ENCODE measurements around the gene TMOD1. TPM values are rescaled to one million over a fixed set of nuclear protein-coding genes. Genes with fewer than 3 reads are reported as not detected.

The TMOD1 gene
- total and polyA plus RNA-seq, 4 experiments from 2014 or later, result 2.1 to 3.3 (median 2.6) TPM

GRCh38 chr9:97504381-97505216, 3.1 kb downstream of the TMOD1 start:
- ChIA-PET CTCF (ENCODE audit: partially characterized antibody) (no interaction called here), POLR2A (ENCODE audit: partially characterized antibody) (no interaction called here)
- Histone ChIP-seq H3K36me3 (ENCODE audit: insufficient read depth, low read length) (no peaks in the 10 kb centered on the region), H3K9me3 (ENCODE audit: control insufficient read depth in 1 of 2, low read length in 2 of 2) (no peaks in the 10 kb centered on the region), H3K4me3 (ENCODE audit: low read length in 2 of 2) (no peak overlapping the region), H3K27ac (ENCODE audit: low read depth, low read length) (no peak overlapping the region), H3K27me3 (ENCODE audit: insufficient read depth, low read length) (peaks cover 21% of the 10 kb centered on the region), H3K4me1 (ENCODE audit: insufficient read depth, low read length) (peaks cover 20% of the 10 kb centered on the region)
- Mint-ChIP-seq H3K9me3 (peaks cover 0 to 1% (median 0%) of the 10 kb centered on the region in 8 donors), H3K36me3 (peaks cover 0 to under 1% of the 10 kb centered on the region in 2 donors), H3K4me3 (peak overlapping the region in 1 of 8 donors; percentile 68), H3K27ac (no peak overlapping the region), H3K4me1 (peaks cover 11 to 26% (median 19%) of the 10 kb centered on the region in 4 donors), H3K27me3 (peaks cover 34 to 39% of the 10 kb centered on the region in 2 donors)
- DNase-seq, result no peak
- intact Hi-C loops (cut with micrococcal nuclease), result no loop called here

- no peak overlapping the region for H3K4me3 ChIP-seq (ENCODE audit: low read length in 2 of 2)
- ChIA-PET CTCF (ENCODE audit: partially characterized antibody) (no interaction called here), POLR2A (ENCODE audit: partially characterized antibody) (no interaction called here)
- no peaks in the 10 kb centered on the region for H3K9me3 ChIP-seq (ENCODE audit: control insufficient read depth in 1 of 2, low read length in 2 of 2)
- Mint-ChIP-seq H3K27me3 (peaks cover 27 to 31% of the 10 kb centered on the region in 2 donors), H3K36me3 (no peaks in the 10 kb centered on the region), H3K27ac (no peak overlapping the region), H3K4me1 (peaks cover 10 to 18% (median 16%) of the 10 kb centered on the region in 4 donors), H3K4me3 (no peak overlapping the region), H3K9me3 (peaks cover 0 to 1% (median 0%) of the 10 kb centered on the region in 8 donors)
- DNase-seq, result no peak
- peaks cover 17% of the 10 kb centered on the region for H3K4me1 ChIP-seq (ENCODE audit: insufficient read depth, low read length)
- H3K36me3 ChIP-seq (ENCODE audit: insufficient read depth, low read length), result no peaks in the 10 kb centered on the region
- no peak overlapping the region for H3K27ac ChIP-seq (ENCODE audit: low read depth, low read length)
- H3K27me3 ChIP-seq (ENCODE audit: insufficient read depth, low read length), result peaks cover 18% of the 10 kb centered on the region
- intact Hi-C loops (cut with micrococcal nuclease), result no loop called here
Measured at GRCh38 chr9:97505845-97506244, 4.4 kb downstream of the TMOD1 start.

GRCh38 chr9:97506306-97506705, 4.8 kb downstream of the TMOD1 start:
- Mint-ChIP-seq H3K4me1 (peaks cover 7 to 14% (median 12%) of the 10 kb centered on the region in 4 donors), H3K27ac (no peak overlapping the region), H3K27me3 (peaks cover 27 to 28% of the 10 kb centered on the region in 2 donors), H3K36me3 (no peaks in the 10 kb centered on the region), H3K4me3 (no peak overlapping the region), H3K9me3 (peaks cover 0 to 1% (median 0%) of the 10 kb centered on the region in 8 donors)
- Histone ChIP-seq H3K4me3 (ENCODE audit: low read length in 2 of 2) (no peak overlapping the region), H3K36me3 (ENCODE audit: insufficient read depth, low read length) (no peaks in the 10 kb centered on the region), H3K4me1 (ENCODE audit: insufficient read depth, low read length) (peaks cover 14% of the 10 kb centered on the region), H3K27ac (ENCODE audit: low read depth, low read length) (no peak overlapping the region), H3K27me3 (ENCODE audit: insufficient read depth, low read length) (peaks cover 18% of the 10 kb centered on the region), H3K9me3 (ENCODE audit: control insufficient read depth in 1 of 2, low read length in 2 of 2) (no peaks in the 10 kb centered on the region)
- no peak for DNase-seq
- intact Hi-C loops (cut with micrococcal nuclease), result no loop called here
- ChIA-PET CTCF (ENCODE audit: partially characterized antibody) (interaction anchor here (1.0 kb wide), 1 partner anchor 10 kb away, joined by 3 read pairs; no protein-coding TSS in a partner anchor), POLR2A (ENCODE audit: partially characterized antibody) (no interaction called here)

- H3K4me1 ChIP-seq (ENCODE audit: insufficient read depth, low read length), result peaks cover 14% of the 10 kb centered on the region
- H3K27me3 Mint-ChIP-seq, result peaks cover 27 to 28% of the 10 kb centered on the region in 2 donors
- H3K4me1 Mint-ChIP-seq, result peaks cover 7 to 14% (median 12%) of the 10 kb centered on the region in 4 donors
- CTCF ChIA-PET (ENCODE audit: partially characterized antibody), result interaction anchor here (1.0 kb wide), 1 partner anchor 10 kb away, joined by 3 read pairs; no protein-coding TSS in a partner anchor
- H3K27ac Mint-ChIP-seq, result no peak overlapping the region
- H3K4me3 ChIP-seq (ENCODE audit: low read length in 2 of 2), result no peak overlapping the region
- peaks cover 18% of the 10 kb centered on the region for H3K27me3 ChIP-seq (ENCODE audit: insufficient read depth, low read length)
- POLR2A ChIA-PET (ENCODE audit: partially characterized antibody), result no interaction called here
- intact Hi-C loops (cut with micrococcal nuclease), result no loop called here
- H3K9me3 Mint-ChIP-seq, result peaks cover 0 to 1% (median 0%) of the 10 kb centered on the region in 8 donors
- DNase-seq, result no peak
- no peaks in the 10 kb centered on the region for H3K9me3 ChIP-seq (ENCODE audit: control insufficient read depth in 1 of 2, low read length in 2 of 2)
- no peak overlapping the region for H3K27ac ChIP-seq (ENCODE audit: low read depth, low read length)
- H3K36me3 ChIP-seq (ENCODE audit: insufficient read depth, low read length), result no peaks in the 10 kb centered on the region
- no peaks in the 10 kb centered on the region for H3K36me3 Mint-ChIP-seq
- no peak overlapping the region for H3K4me3 Mint-ChIP-seq
Measured at GRCh38 chr9:97506787-97507186, 5.3 kb downstream of the TMOD1 start.

- Histone ChIP-seq H3K4me3 (ENCODE audit: low read length in 2 of 2) (no peak overlapping the region), H3K4me1 (ENCODE audit: insufficient read depth, low read length) (peaks cover 8% of the 10 kb centered on the region), H3K9me3 (ENCODE audit: control insufficient read depth in 1 of 2, low read length in 2 of 2) (no peaks in the 10 kb centered on the region), H3K27me3 (ENCODE audit: insufficient read depth, low read length) (peaks cover 17% of the 10 kb centered on the region), H3K36me3 (ENCODE audit: insufficient read depth, low read length) (no peaks in the 10 kb centered on the region), H3K27ac (ENCODE audit: low read depth, low read length) (no peak overlapping the region)
- H3K9me3 Mint-ChIP-seq, result peaks cover 0 to under 1% (median 0%) of the 10 kb centered on the region in 8 donors
- H3K27me3 Mint-ChIP-seq, result peaks cover 22 to 27% of the 10 kb centered on the region in 2 donors
- peaks cover 7 to 10% (median 8%) of the 10 kb centered on the region in 4 donors for H3K4me1 Mint-ChIP-seq
- H3K27ac Mint-ChIP-seq, result no peak overlapping the region
- ChIA-PET POLR2A (ENCODE audit: partially characterized antibody) (no interaction called here), CTCF (ENCODE audit: partially characterized antibody) (no interaction called here)
- H3K4me3 Mint-ChIP-seq, result no peak overlapping the region
- no peak for DNase-seq
- intact Hi-C loops (cut with micrococcal nuclease), result no loop called here
- H3K36me3 Mint-ChIP-seq, result no peaks in the 10 kb centered on the region
Measured at GRCh38 chr9:97507428-97507984, 6.0 kb downstream of the TMOD1 start.

- Mint-ChIP-seq H3K27ac (no peak overlapping the region), H3K9me3 (no peaks in the 10 kb centered on the region), H3K4me3 (no peak overlapping the region), H3K36me3 (no peaks in the 10 kb centered on the region), H3K4me1 (no peaks in the 10 kb centered on the region), H3K27me3 (peaks cover 11 to 17% of the 10 kb centered on the region in 2 donors)
- H3K36me3 ChIP-seq (ENCODE audit: insufficient read depth, low read length), result no peaks in the 10 kb centered on the region
- no peaks in the 10 kb centered on the region for H3K4me1 ChIP-seq (ENCODE audit: insufficient read depth, low read length)
- H3K4me3 ChIP-seq (ENCODE audit: low read length in 2 of 2), result no peak overlapping the region
- no peaks in the 10 kb centered on the region for H3K9me3 ChIP-seq (ENCODE audit: control insufficient read depth in 1 of 2, low read length in 2 of 2)
- no peak for DNase-seq
- H3K27me3 ChIP-seq (ENCODE audit: insufficient read depth, low read length), result peaks cover 5% of the 10 kb centered on the region
- intact Hi-C loops (cut with micrococcal nuclease), result no loop called here
- POLR2A ChIA-PET (ENCODE audit: partially characterized antibody), result no interaction called here
- CTCF ChIA-PET (ENCODE audit: partially characterized antibody), result interaction anchor here (2.1 kb wide), 1 partner anchor 90 kb away, joined by 8 read pairs; no protein-coding TSS in a partner anchor
- no peak overlapping the region for H3K27ac ChIP-seq (ENCODE audit: low read depth, low read length)
Measured at GRCh38 chr9:97508852-97509251, 7.4 kb downstream of the TMOD1 start.

All from CD4-positive, alpha-beta memory T cell (primary cell).